AML-193 (cell line): ENCODE data around the gene CAMTA1.
"Not testable (repeated sequence)": the region's sequence is repeated elsewhere in the genome, so short reads cannot be mapped to it uniquely, and the experiment has no call there.

Source experiments
- DNase-seq, 2 experiments: peaks; one replicate each; lab custom pipeline; 2025; lab: John Stamatoyannopoulos, UW

The CAMTA1 gene

DNA sequence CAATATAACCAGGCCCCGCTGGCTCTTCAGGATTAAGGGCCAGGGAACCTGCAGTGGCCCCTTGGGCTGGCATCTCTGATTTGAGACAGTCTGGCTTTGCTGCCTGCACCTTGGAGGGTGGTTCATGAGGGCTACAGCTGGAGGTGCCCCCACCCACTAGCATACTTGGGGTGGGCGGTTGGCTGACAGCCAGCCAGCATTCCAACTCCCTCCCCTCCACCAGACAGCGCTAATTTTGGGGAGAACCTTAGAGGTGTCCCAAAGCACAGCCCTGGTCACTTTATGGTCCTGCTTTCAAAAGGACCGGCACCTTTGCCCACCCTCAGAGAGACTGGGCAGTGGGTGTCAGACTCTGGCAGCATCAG is 805.2 kb downstream of the CAMTA1 start:
- no peak for DNase-seq

DNA sequence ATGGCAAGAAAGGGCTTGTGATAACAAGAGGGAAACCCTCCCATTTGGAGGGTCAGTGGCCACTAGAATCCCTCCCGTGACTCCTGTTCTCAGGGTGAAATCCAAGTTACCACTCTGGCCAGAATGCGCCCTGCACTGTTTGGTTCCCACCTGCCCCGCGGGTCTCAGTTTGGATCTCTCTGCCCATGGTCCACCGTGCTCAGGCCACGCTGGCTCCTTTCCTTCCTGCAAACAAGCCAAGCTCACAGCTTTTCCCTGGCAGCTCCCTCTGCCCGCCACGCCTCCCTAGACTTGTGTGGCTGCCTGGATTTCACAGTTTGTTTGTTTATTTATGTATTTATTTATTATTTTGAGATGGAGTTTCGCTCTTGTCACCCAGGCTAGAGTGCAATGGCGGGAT is 806.3 kb downstream of the CAMTA1 start:
- no peak for DNase-seq

DNA sequence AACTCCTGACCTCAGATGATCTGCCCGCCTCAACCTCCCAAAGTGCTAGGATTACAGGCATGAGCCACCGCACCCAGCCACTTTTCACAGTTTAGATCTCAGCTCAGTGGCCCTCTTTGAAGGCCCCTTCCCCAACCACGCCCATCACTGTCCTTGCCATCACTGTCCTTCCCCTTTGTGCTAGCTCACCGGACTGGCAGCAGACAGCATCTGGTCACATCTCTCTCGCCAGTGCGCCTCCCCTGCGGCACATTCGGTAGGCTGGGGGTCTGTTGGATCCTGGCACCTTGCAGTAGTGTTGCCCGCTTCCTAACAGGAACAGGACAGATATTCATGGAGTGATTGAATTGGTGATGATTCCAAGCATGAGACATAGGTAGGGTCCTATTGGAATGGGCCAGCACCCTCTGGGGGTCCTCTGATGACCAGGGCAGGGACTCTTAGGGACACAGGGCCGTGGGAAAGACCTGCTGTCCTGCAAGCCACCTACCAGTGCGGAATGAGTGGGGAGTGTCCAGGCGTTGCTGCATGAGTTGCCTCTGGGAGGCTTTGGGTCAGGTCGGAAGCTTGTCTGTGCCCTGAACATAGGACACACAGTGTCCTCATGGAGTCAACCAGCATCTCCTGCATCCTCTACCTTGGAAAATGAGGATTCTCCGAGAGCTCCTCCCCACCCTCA is 807.0 kb downstream of the CAMTA1 start:
- DNase-seq = no peak

DNA sequence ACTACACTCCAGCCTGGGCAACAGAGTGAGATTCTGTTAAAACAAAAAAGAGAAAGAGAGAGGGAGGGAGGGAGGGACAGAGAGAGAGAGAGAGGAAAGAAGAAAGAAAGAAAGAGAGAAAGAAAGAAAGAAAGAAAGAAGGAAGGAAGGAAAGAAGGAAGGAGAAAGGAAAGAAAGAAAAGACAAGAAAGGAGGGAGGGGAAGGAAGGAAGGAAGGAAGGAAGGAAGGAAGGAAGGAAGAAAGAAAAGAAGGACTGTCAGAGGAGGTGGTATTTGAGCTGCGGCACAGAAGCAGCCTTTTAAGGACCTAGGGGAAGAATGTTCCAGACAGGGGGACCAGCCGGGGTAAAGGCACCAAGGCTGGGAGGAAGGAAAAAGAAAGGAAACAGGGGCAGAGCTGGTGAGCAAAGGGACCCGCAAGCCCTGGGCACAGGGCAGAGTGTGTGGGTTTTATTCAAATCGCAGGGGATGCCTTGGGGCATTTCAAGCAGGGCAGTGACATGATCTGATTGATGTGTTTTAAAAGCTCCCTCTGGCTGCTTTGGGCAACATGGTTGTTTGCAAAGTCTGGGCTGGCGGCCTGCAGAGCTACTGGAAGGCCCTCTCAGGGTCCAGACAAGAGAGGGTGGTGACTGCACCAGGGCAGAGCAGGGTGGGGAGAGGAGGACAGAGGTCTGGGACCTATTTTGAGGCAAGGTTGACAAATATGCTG is 808.9 kb downstream of the CAMTA1 start:
- DNase-seq = no peak

DNA sequence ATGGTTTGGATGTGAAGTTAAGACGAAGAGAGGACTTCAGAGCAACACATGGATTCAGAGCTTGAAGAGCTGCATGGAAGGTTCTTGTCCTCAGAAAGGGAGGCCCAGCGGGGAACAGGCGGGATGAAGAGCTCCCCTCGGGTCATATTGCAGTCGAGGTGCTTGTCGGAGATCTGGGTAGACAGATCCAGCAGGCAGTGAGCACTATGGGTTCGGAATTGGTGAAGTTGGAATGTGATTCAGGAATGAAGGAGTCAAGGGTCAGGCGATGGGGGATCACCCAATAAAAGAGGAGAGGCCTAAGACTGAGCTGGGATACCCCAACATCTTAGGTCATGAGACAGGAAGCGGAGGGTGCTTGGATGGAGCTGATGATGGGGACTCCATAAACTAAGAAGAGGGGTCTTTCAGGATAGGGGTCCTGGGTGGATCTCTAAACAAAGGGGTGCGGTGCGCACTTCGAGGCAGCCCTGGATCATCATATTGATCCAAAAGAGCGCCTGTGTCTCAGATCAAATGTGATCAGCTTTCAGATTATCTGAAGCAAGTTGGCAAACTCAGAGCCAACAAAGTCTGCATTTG is 809.6 kb downstream of the CAMTA1 start:
- DNase-seq = no peak

DNA sequence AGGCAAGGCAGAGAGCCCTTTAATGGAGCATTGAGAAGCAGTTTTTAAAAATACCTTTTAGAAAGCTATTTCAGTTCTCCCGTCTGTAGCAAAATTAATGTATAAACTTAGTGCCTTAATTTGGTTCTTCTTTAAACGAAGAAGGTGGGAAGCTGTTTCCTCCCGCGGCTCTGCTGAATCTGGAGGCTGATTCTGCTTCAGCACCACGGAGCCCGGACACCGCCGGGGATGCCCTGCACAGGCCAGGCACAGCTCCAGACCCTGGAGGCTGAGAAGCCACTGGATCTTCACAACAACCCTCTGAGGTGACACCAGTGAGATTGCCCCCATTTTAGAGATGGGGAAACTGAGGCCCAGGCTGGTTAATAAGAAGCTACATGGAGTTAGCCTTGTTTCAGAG is 810.1 kb downstream of the CAMTA1 start:
- DNase-seq = no peak

DNA sequence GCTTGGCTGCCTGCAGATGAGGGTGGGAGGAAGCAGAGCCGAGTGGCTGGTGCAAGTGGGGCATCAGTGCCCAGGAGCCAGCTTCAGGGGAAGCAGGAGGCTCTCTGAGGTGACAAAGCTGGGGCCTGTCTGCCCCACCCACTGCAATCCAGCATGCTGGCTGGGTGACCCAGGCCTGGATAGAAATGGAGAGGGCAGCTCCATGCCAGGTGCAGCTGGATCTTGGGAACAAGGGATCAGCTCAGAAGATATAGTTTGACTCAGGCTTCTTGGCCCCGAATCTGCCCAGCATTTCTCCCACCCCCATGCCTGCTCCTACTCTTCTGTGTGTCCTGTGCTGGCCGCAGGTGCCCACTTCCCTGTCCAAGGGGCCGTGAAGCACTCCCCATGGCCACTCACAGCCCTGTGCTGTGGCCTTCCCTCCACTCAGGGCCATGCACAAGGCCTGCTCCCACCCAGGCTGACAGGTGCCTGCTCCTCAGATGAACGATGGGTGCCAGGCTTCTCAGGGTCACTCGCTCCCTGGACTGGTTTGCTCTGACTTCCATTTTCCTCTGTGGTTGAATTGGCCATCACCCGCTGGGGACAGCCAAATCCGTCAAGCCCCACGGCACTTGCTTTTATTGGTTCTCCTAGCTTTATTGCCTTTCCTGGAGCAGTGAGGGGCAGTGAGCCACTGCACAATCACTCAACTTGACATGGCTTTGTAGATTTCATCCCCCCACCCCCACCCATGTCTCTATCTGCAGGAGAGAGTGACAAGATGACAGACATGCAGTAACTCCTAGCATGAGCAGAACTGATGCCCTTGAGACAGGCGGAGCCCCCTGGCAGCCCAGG is 811.1 kb downstream of the CAMTA1 start:
- DNase-seq = no peak

DNA sequence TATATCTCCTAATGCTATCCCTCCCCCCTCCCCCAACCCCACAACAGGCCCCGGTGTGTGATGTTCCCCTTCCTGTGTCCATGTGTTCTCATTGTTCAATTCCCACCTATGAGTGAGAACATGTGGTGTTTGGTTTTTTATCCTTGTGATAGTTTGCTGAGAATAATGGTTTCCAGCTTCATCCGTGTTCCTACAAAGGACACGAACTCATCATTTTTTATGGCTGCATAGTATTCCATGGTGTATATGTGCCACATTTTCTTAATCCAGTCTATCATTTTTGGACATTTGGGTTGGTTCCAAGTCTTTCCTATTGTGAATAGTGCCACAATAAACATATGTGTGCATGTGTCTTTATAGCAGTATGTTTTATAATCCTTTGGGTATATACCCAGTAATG is 812.8 kb downstream of the CAMTA1 start:
- DNase-seq = not testable (repeated sequence)

DNA sequence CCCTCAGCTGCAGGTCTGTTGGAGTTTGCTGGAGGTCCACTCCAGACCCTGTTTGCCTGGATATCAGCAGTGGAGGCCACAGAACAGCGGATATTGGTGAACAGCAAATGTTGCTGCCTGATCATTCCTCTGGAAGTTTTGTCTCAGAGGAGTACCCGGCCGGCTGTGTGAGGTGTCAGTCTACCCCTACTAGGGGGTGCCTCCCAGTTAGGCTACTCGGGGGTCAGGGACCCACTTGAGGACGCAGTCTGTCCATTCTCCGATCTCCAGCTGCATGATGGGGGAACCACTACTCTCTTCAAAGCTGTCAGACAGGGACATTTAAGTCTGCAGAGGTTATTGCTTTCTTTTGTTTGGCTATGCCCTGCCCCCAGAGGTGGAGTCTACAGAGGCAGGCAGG is 819.7 kb downstream of the CAMTA1 start:
- not testable (repeated sequence) for DNase-seq

DNA sequence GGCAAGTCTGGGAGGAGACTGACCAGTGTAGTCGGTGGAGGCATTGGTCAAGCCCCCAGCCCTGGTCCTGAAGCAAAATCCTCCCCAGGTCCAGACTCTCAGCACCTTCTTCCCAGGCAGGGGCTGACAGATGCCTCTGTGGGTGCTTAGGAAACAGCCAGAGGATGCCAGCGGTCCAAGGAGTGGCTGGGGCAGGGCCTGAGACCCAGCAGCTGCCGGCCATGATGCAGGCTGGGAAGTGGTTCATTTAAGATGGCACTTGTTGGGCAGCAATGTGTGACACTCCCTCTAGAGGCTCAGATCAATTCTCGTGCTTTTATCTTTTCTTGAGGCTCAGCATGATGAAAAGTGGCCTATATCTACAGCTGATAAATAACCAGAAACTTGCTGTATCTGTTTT is 820.8 kb downstream of the CAMTA1 start:
- DNase-seq = no peak

DNA sequence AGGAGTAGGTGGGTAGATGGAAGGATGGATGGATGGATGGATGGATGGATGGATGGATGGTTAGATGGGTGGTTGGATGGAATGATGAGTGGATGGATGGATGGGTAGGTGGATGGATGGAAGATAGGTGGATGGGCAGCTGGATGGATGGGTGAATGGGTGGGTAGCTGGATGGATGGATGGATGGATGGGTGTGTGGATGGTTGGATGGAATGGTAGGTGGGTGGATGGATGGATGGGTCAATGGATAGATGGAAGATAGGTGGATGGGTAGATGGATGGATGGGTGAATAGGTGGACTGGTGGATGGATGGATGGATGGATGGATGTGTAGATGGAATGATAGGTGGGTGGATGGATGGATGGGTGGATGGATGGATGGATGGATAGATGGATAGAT is 821.8 kb downstream of the CAMTA1 start:
- DNase-seq = no peak

DNA sequence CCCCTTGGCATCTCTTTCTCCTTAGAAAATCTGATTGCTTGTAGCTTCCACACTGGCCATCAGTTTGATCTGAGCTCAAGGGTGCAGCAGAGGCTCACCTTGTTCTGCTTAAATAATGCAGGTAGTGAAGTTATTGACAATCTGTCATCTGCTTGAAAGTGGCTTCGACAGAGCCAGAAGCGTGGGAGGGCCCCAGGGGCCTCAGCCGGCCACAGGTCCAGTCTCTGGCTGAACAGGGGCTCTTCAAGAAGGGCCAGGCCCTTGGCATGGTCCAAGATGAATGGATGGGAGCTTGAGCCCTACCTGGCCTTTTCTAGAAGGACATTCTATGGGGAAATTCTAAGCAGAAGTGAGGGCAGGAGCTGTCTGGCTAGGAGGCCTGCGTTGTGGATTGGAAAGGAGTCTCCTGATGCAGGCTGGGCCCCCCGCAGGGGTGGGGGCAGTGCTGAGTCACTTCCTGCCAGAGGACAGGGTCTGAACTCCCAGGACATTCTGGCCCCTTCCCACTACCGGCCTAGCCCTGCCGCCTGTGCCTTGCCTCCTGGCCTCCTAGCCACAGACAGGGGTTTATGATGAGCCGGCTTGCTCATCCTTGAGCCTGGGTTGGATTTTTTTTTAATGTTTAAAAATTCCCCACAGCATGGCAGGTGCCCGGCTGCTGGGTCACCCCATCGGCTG is 823.5 kb downstream of the CAMTA1 start:
- DNase-seq = no peak

DNA sequence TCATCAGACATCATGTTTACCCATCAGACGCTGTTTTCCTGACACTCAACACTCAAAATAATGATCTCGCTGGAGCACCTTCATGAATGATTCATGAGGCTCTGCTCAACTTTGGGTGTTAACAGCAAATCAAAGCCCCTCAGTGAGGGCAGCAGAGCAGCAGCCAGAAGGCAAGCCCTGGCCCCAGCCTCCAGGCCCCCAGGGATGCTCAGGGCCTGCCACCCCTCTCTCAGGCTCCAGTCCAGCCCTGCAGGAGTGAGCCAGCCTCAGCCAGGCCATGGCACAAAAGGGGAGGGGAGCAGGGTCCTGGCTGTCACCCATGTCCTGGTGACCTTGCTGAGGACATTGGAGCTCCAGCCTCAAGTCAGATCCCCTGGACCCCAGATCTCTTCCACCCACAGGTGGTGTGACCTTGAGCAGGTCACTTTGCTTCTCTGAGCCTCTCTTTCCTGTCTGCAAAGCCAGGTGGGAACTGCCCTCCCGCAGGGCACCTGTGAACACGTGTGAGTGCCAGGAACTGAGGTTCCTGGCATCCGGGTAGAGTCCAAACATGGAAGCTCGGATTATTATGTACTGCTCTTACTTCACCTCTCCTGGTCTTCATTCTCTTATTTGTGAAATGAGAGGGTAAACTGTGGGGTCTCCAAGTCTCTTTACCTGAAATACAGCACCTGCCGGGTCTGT is 824.2 kb downstream of the CAMTA1 start:
- DNase-seq = no peak

DNA sequence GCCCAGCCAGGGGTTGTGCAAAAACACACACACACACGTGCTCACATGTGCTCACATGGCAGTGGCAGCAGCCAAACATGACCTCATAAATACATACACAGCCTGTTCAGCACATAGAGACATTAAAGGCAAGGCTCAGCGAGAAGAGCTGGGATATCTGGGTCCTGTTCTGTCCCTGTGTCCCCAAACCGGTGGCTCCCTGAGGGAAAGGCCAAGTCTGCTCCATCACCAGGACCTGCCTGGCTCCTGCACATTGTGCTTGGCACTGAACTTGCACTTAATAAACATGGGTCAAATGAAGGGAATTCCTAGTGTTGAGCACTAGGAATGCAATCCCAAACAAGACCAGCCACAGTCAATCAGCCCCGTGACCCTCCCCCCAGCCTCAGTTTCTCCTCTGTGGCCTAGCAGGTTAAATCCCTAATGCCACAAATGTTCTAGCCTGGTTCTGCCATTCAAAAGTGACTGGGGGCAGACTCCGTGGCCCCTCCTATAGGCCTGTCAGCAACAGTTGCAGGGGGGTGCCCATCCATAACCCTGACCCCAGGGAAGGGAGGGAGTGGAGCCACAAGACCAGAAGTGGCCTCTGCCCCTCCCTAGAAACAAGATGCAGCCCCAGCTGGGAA is 825.0 kb downstream of the CAMTA1 start:
- no peak for DNase-seq

DNA sequence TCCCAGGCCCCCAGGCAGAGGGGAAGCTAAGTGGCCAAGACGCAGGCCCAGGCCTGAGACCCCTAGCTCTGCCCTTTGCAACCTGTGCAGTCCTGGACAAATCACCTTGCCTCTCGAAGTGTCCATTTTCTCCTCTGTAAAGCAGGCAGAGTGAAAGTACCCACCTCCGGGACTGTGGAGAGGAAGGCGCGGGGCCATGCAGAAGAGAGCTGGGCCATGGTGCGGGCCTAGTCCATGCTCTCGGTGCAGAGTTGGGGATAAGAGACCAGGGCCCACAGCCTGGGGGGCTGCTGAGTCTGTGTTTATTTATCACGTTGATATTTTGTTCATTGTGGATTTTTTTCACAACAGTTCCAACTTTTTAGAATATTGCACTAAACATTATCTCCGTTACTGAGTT is 825.7 kb downstream of the CAMTA1 start:
- no peak for DNase-seq

DNA sequence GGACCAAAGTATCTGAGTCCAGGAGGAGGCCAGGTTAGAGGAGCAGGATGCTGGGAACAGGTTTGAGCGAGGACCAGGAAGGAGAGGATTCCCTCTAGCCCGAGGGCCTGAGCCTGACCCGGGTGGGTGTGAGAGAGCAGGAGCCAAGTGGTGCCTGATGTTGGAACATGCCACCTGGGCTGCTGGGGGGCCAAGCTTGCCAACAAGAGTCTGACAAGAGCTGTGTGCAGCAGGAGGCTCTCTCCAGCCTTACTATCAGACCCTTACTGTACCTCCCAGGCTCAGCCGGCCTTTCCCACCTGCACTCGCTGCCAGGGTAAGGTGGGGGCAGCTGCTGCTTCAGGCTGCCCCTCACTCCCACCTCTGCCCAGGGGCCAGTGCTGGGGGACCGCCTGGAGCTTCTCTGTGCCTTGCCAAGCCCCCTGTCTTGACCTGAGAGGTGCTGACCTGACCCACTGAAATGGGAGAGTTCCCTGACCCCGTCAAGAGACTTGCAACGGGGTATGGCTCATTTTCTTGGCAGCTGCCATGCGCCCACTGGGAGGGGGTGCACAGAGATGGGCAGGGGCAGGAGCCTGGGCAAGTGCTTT is 826.3 kb downstream of the CAMTA1 start:
- no peak for DNase-seq

DNA sequence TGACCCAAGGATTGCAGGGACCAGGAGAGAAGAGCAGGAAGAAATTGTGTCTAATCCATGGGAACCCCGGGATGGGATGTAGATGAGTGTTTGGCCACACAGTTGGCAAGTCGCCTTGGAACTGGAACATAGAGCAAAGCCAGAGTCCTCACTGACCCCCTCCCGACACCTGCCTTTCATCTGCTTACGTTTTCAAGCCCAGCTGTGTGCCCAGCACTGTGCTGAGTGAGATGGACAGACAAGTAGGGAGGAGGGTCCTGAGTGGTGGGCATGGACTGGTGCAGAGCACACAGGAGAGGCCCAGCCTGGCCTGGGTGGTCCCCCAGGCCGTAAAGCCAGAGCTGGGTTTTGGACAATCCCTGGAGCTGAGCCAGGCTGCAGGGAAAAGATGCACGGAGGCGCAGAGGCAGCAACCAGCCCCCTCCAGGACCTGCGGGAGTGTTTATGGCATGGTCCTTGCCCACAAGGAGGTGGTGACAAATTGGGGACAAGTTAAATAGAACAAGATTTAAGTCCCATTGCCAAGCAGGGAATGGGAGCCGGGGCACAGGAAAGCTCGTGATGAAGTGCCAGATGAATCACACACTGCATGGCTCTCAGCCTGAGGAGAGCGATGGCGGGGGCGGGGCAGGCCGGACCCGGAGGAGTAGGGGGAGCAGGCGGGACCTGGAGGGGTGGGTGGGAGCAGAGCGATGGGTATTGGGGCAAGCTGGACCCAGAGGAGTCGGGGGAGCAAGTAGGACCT is 828.0 kb downstream of the CAMTA1 start:
- DNase-seq = no peak

DNA sequence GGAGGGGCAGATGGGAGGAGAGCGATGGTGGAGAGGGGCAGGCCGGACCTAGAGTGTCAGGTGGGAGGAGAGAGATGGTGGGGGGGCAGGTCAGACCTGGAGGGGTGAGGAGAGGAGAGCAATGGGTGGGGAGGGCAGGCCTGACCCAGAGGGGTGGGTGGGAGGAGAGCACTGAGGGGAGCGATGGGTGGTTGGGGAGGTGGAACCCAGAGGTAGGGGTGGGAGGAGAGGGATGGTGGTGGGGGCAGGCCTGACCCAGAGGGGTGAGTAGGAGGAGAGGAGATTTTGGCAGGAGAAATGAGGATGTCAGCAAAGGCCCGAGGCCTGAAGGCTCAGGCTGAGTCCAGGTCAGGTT is 828.6 kb downstream of the CAMTA1 start:
- DNase-seq = no peak

DNA sequence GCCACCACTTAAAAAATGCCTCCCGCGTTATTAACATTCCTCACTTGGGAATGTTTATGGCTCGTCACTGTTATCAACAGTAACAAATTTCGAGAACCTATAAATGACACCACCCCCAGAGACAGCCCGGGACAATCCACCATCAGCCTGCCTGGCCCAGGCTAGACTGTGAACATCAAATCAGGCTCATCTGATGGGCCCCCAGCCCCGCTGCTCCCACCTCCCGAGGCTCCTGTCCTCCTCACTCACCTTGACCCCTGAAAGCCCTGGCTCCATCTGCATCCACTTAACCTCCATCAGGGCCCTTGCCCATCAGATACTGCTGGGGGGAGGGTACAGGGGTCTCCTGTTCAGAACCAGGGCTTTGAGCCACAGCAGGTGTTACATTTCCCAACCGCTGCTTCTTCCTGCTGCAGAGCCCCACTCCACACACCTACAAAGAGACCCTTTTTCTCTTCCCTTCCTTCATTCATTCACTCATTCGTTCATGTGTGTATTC is 829.4 kb downstream of the CAMTA1 start:
- DNase-seq = no peak

DNA sequence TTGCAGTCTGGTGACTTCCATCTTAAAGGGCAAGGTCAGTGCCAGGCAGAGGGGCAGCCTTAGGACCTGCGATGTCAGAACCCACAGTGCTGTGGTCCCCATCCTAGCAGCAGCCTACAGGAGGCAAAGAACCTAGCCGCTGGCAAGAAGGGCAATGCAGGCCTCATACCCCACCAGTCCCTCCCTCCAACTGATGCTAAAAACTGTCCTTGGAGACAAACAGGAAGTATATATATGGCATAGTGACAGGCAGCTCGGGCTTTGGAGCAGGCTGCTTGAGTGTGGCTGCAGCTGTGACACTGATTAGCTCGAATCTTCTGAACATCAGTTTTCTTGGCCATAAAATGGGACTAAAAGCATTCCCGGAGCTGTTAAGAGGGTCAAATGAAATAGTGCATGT is 829.9 kb downstream of the CAMTA1 start:
- no peak for DNase-seq
